Fibroblast of mammary gland (primary cell): Measurements from ENCODE around the gene PTPN3.

Experiments
- DNase-seq: peaks from one replicate; pipeline ENCODE4 v3.0.0-alpha.2; 2010; ENCODE audit warnings: low read depth
- H3K4me3 ChIP-seq: 2 replicates; pipeline ENCODE4 v1.5.1; 2011; ENCODE audit warnings: low read depth, mild to moderate bottlenecking, low read length, moderate library complexity; ENCODE audit not compliant: control insufficient read depth
- CTCF ChIP-seq: conservative IDR thresholded peaks from 2 replicates; pipeline ENCODE4 v1.5.1; 2011; ENCODE audit warnings: low read depth, low read length, inconsistent platforms; ENCODE audit not compliant: control insufficient read depth, insufficient read depth

The PTPN3 gene

GRCh38 chr9:109355564-109356297 is 142.4 kb downstream of the PTPN3 start:
- no peak for TF ChIP-seq CTCF
- H3K4me3 ChIP-seq, result no peak overlapping the region
- no peak for DNase-seq

DNA sequence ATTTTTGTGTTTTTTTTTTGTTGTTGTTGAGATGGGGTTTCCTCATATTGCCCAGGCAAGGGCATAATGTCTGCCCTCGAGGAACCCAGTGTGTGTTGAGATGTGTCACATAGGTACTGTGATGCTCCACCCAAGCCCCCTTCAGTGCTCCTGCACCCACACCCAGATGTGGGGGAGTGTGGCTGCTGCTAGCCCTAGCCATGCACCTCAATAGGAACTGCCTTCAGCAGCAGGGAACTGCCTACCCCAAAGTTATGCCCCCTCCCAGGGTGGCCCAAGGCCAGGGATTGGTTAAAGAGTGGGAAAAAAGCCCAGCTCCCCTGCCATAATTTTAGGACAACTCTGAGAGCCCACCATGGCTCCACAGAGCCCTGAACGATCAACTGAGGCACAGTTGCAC is 143.9 kb downstream of the PTPN3 start:
- no peak for DNase-seq
- TF ChIP-seq CTCF, result no peak
- no peak overlapping the region for H3K4me3 ChIP-seq

GRCh38 chr9:109351032-109351431 is 147.1 kb downstream of the PTPN3 start:
- no peak overlapping the region for H3K4me3 ChIP-seq
- no peak for DNase-seq
- TF ChIP-seq CTCF, result no peak

GRCh38 chr9:109349421-109349846 is 148.7 kb downstream of the PTPN3 start:
- no peak overlapping the region for H3K4me3 ChIP-seq
- peak; percentile 91 for DNase-seq
- no peak for TF ChIP-seq CTCF

DNA sequence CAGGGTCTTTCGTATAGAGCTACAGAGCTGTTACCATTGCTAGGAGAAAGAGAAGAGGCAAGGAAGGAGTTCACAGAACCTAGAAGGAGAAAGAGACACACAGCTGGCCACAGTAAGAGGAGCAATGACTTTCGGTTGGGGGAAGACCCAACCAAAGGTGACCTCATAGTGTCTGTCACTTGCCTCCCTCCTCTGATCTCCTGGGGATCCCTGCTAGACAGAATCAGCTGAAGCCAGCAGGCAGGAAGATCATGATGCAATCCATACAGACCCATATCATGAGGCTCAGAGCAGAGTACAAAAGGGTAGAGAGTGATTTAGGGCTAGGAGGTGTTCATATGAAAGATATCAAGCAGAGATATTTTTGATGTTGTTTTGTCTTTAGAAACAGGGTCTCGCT is 151.2 kb downstream of the PTPN3 start:
- no peak overlapping the region for H3K4me3 ChIP-seq
- DNase-seq, result no peak
- TF ChIP-seq CTCF, result no peak

DNA sequence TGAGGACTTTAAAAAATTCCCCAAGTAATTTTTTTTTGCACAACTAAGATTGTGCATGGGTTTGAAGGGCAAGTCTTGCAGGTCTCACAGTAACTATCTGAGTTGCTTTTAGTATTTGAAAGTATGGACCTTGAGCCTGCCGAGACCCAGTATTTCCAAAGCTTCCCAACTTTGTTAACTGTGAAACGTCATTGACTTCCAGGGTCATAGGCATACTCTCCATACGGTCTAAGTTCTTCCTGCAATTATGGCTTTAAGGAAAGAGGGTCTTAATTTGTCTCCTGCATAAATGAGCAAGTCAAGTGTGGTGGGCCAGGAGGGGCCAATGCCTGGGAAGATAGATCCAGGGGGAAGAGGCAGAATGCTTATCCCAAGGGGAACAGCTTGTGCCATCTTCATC is 153.2 kb downstream of the PTPN3 start:
- no peak overlapping the region for H3K4me3 ChIP-seq
- DNase-seq, result no peak
- TF ChIP-seq CTCF, result no peak

DNA sequence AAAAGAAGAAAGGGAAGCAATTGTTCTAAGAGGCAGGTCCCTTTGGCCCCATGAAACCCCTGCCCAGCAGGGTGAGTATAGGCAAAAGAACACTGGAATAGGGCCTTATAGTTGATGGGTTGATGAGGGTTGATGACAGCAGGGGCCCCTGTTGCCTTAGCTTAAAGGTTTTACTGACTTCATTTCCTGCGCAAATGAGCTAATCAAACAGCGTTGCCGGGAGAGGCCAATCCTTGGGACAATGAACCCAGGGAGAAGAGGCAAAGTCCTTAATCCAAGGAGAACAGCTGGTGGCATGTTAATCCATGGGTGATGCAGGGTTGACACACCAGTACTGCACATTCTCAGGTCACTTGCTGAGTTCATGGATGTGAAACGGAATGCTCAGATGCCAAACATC is 155.2 kb downstream of the PTPN3 start:
- no peak for TF ChIP-seq CTCF

More for the DNA sequence above, 155.2 kb downstream of the PTPN3 start:
- H3K4me3 ChIP-seq, result no peak overlapping the region
- no peak for DNase-seq
